ENCODE measurements around the gene NLRC5.
"Not testable (repeated sequence)": the region's sequence is repeated elsewhere in the genome, so short reads cannot be mapped to it uniquely, and the experiment has no call there.

The NLRC5 gene

GRCh38 chr16:57004387-57005250 is 15.3 kb downstream of the NLRC5 start:
- Histone ChIP-seq H3K4me1 (ENCODE audit: control insufficient read depth, insufficient read depth, low read length) (peaks cover 15% of the 10 kb centered on the region), H3K27me3 (replicated peaks; ENCODE audit: control insufficient read depth, insufficient read depth, low read length) (no peaks in the 10 kb centered on the region), H3K4me3 (ENCODE audit: low read length) (no peak overlapping the region), H3K36me3 (ENCODE audit: control insufficient read depth, insufficient read depth, low read length, severe bottlenecking) (no peaks in the 10 kb centered on the region), H3K9me3 (ENCODE audit: control insufficient read depth, low read length) (no peaks in the 10 kb centered on the region), H3K9ac (ENCODE audit: low read length) (no peak overlapping the region)
- no peak for DNase-seq (ENCODE audit: low read depth)

DNA sequence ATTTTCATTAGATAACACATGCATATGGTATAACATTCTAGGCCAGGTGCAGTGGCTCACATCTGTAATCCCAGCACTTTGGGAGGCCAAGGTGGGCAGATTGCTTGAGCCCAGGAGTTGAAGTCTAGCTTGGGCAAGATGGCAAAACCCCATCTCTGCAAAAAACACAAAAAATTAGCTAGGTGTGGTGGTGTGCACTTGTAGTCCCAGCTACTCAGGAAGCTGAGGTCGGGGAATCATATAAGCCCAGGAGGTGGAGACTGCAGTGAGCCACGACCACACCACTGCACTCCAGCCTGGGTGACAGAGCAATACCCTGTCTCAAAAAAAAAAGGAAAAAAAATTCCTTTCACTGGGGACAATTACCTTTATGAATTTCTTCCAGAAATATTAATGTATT is 16.2 kb downstream of the NLRC5 start:
- DNase-seq (ENCODE audit: low read depth); H3K9me3 ChIP-seq (ENCODE audit: control insufficient read depth, low read length); H3K27me3 ChIP-seq (replicated peaks; ENCODE audit: control insufficient read depth, insufficient read depth, low read length); H3K4me1 ChIP-seq (ENCODE audit: control insufficient read depth, insufficient read depth, low read length); H3K36me3 ChIP-seq (ENCODE audit: control insufficient read depth, insufficient read depth, low read length, severe bottlenecking); H3K4me3 ChIP-seq (ENCODE audit: low read length); H3K9ac ChIP-seq (ENCODE audit: low read length): not testable (repeated sequence)

DNA sequence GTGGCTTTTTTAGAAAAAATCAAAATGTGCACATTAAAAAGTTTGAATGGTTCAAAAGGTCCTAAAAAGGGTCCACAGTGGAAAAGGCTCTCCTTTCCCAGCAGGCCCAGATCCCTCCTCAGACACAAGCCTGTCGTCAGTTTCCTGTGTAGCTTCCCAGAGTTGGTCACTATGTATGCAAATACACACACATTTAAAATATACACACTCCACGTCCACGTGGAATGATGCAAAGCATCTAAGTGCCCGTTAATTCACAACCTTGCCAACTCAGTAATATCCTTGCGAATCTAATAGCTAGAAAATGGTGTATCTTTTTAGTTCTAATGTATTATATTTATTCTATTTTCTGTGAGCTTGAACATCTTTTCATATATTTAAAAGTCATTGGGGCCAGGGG is 17.7 kb downstream of the NLRC5 start:
- Histone ChIP-seq H3K9ac (ENCODE audit: low read length) (no peak overlapping the region), H3K27me3 (replicated peaks; ENCODE audit: control insufficient read depth, insufficient read depth, low read length) (no peaks in the 10 kb centered on the region), H3K36me3 (ENCODE audit: control insufficient read depth, insufficient read depth, low read length, severe bottlenecking) (no peaks in the 10 kb centered on the region), H3K4me1 (ENCODE audit: control insufficient read depth, insufficient read depth, low read length) (no peaks in the 10 kb centered on the region), H3K9me3 (ENCODE audit: control insufficient read depth, low read length) (no peaks in the 10 kb centered on the region), H3K4me3 (ENCODE audit: low read length) (no peak overlapping the region)
- no peak for DNase-seq (ENCODE audit: low read depth)

DNA sequence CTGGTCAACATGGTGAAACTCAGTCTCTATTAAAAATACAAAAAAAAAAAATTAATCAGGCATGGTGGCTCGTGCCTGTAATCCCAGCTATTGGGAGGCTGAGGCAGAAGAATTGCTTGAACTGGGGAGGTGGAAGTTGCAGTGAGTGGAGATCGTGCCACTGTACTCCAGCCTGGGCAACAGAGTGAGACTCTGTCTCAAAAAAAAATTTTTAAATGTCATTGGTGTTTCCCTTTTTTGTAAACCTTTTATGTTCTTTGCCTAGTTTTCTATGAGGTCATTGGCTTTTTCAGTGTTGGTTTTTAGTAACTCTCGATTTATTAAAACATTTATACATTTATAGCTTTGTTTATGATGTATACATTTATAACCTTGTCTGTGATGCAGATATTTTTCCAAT is 18.2 kb downstream of the NLRC5 start:
- Histone ChIP-seq H3K4me1 (ENCODE audit: control insufficient read depth, insufficient read depth, low read length) (no peaks in the 10 kb centered on the region), H3K27me3 (replicated peaks; ENCODE audit: control insufficient read depth, insufficient read depth, low read length) (no peaks in the 10 kb centered on the region), H3K4me3 (ENCODE audit: low read length) (no peak overlapping the region), H3K36me3 (ENCODE audit: control insufficient read depth, insufficient read depth, low read length, severe bottlenecking) (no peaks in the 10 kb centered on the region), H3K9ac (ENCODE audit: low read length) (no peak overlapping the region), H3K9me3 (ENCODE audit: control insufficient read depth, low read length) (no peaks in the 10 kb centered on the region)
- DNase-seq (ENCODE audit: low read depth) = no peak

DNA sequence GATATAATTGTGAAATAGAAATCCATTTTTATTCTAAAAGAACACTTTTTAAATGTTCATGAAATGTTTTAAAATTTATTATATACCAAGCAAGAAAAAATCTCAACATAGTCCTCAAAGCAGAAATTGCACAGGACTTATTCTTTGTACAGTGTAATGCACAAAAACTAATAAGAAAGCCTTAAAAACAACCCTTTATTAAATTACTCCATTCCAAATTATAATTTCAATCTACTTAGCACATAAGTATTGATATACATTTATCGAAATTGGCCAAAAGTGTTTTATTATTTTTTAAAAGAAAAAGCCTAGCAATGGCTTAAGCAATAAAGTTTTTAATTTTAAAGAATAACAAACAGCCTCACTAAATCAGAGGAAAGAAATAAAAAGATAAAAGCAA is 19.1 kb downstream of the NLRC5 start:
- H3K9ac ChIP-seq (ENCODE audit: low read length) = no peak overlapping the region
- no peaks in the 10 kb centered on the region for H3K9me3 ChIP-seq (ENCODE audit: control insufficient read depth, low read length)
- H3K4me3 ChIP-seq (ENCODE audit: low read length) = no peak overlapping the region
- no peaks in the 10 kb centered on the region for H3K27me3 ChIP-seq (replicated peaks; ENCODE audit: control insufficient read depth, insufficient read depth, low read length)
- no peaks in the 10 kb centered on the region for H3K36me3 ChIP-seq (ENCODE audit: control insufficient read depth, insufficient read depth, low read length, severe bottlenecking)
- no peak for DNase-seq (ENCODE audit: low read depth)
- H3K4me1 ChIP-seq (ENCODE audit: control insufficient read depth, insufficient read depth, low read length) = peaks cover 6% of the 10 kb centered on the region

DNA sequence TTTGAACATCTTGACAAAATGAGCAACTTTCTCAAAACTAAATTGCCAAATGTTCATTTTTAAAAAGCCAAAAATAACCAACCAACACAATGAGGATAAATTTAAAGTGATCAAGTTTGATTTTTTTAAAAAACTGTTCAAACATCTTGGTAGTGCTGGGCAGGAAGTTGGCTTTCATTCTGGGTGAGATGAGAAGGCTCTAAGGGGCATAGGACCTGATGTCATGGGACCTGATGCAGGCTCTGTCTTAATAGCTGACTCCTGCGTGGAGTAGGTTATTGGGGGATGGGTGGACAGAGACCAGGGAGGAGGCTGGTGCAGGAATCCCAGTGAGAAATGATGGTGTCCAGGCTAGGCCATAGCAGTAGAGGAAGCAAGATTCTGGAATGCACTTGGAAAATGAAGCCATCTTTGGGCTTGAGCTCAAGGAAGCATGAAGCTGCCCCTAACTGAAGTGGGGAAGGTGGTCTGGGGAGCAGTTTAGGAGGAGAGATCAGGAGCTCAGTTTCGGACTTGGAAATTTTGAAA is 20.4 kb downstream of the NLRC5 start:
- no peaks in the 10 kb centered on the region for H3K36me3 ChIP-seq (ENCODE audit: control insufficient read depth, insufficient read depth, low read length, severe bottlenecking)

DNA sequence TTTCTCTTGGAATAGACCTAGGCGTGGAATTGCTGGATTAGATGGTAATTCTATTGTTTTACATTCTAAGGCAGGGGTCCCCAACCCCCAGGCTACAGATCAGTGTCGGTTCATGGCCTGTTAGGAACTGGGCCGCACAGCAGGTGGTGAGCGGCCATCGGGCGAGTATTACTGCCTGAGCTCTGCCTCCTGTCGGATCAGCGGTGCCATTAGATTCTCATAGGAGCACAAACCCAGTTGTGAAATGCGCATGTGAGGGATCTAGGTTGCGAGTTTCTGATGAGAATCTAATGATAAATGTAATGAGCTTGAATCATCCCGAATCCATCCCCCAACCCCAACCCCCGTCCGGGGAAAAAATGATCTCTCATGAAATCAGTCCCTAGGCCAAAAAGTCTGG is 23.0 kb downstream of the NLRC5 start:
- Histone ChIP-seq H3K4me3 (ENCODE audit: low read length) (no peak overlapping the region), H3K4me1 (ENCODE audit: control insufficient read depth, insufficient read depth, low read length) (peaks cover 19% of the 10 kb centered on the region), H3K36me3 (ENCODE audit: control insufficient read depth, insufficient read depth, low read length, severe bottlenecking) (peaks cover 6% of the 10 kb centered on the region), H3K9ac (ENCODE audit: low read length) (no peak overlapping the region), H3K27me3 (replicated peaks; ENCODE audit: control insufficient read depth, insufficient read depth, low read length) (no peaks in the 10 kb centered on the region), H3K9me3 (ENCODE audit: control insufficient read depth, low read length) (no peaks in the 10 kb centered on the region)
- DNase-seq (ENCODE audit: low read depth) = no peak

More for the DNA sequence above, 20.4 kb downstream of the NLRC5 start:
- Histone ChIP-seq H3K4me1 (ENCODE audit: control insufficient read depth, insufficient read depth, low read length) (peaks cover 19% of the 10 kb centered on the region), H3K4me3 (ENCODE audit: low read length) (no peak overlapping the region), H3K27me3 (replicated peaks; ENCODE audit: control insufficient read depth, insufficient read depth, low read length) (no peaks in the 10 kb centered on the region), H3K9me3 (ENCODE audit: control insufficient read depth, low read length) (no peaks in the 10 kb centered on the region), H3K9ac (ENCODE audit: low read length) (no peak overlapping the region)
- no peak for DNase-seq (ENCODE audit: low read depth)

GRCh38 chr16:57013229-57013628 is 23.9 kb downstream of the NLRC5 start:
- peak; percentile 31 for DNase-seq (ENCODE audit: low read depth)
- peaks cover 19% of the 10 kb centered on the region for H3K4me1 ChIP-seq (ENCODE audit: control insufficient read depth, insufficient read depth, low read length)
- peaks cover 15% of the 10 kb centered on the region for H3K36me3 ChIP-seq (ENCODE audit: control insufficient read depth, insufficient read depth, low read length, severe bottlenecking)
- H3K9me3 ChIP-seq (ENCODE audit: control insufficient read depth, low read length) = no peaks in the 10 kb centered on the region
- no peak overlapping the region for H3K9ac ChIP-seq (ENCODE audit: low read length)
- H3K27me3 ChIP-seq (replicated peaks; ENCODE audit: control insufficient read depth, insufficient read depth, low read length) = no peaks in the 10 kb centered on the region
- H3K4me3 ChIP-seq (ENCODE audit: low read length) = no peak overlapping the region

GRCh38 chr16:57013902-57014301 is 24.5 kb downstream of the NLRC5 start:
- no peak for DNase-seq (ENCODE audit: low read depth)

GRCh38 chr16:57016301-57016700 is 26.9 kb downstream of the NLRC5 start:
- Histone ChIP-seq H3K4me3 (ENCODE audit: low read length) (no peak overlapping the region), H3K36me3 (ENCODE audit: control insufficient read depth, insufficient read depth, low read length, severe bottlenecking) (peaks cover 36% of the 10 kb centered on the region), H3K9me3 (ENCODE audit: control insufficient read depth, low read length) (no peaks in the 10 kb centered on the region), H3K9ac (ENCODE audit: low read length) (no peak overlapping the region), H3K27me3 (replicated peaks; ENCODE audit: control insufficient read depth, insufficient read depth, low read length) (no peaks in the 10 kb centered on the region), H3K4me1 (ENCODE audit: control insufficient read depth, insufficient read depth, low read length) (peaks cover 19% of the 10 kb centered on the region)
- no peak for DNase-seq (ENCODE audit: low read depth)

More at GRCh38 chr16:57013902-57014301, 24.5 kb downstream of the NLRC5 start:
- Histone ChIP-seq H3K27me3 (replicated peaks; ENCODE audit: control insufficient read depth, insufficient read depth, low read length) (no peaks in the 10 kb centered on the region), H3K9me3 (ENCODE audit: control insufficient read depth, low read length) (no peaks in the 10 kb centered on the region), H3K36me3 (ENCODE audit: control insufficient read depth, insufficient read depth, low read length, severe bottlenecking) (peaks cover 20% of the 10 kb centered on the region), H3K4me1 (ENCODE audit: control insufficient read depth, insufficient read depth, low read length) (peaks cover 19% of the 10 kb centered on the region), H3K9ac (ENCODE audit: low read length) (peak overlapping the region; percentile 46), H3K4me3 (ENCODE audit: low read length) (no peak overlapping the region)

DNA sequence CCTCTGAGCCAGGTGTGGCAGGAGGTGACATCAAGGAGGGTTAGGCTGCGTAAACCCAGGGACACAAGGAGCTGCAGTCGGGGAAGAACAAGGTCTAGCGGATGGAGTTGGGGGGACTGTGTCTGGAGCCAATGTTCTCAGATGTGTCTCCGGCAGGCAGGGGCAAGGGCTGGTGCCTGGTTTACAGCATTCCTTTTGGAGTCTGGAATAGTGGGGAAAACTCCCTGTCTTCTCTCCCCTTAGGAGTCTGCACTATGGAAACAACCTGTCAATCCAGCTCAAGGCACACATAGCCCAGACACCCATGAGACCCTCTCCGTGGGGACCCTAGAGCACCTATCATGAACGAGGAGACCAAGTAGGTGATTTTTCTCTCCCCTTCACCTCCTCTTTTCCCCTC is 27.5 kb downstream of the NLRC5 start:
- DNase-seq (ENCODE audit: low read depth) = no peak
- H3K9me3 ChIP-seq (ENCODE audit: control insufficient read depth, low read length) = no peaks in the 10 kb centered on the region
- H3K4me1 ChIP-seq (ENCODE audit: control insufficient read depth, insufficient read depth, low read length) = peaks cover 19% of the 10 kb centered on the region
- peaks cover 41% of the 10 kb centered on the region for H3K36me3 ChIP-seq (ENCODE audit: control insufficient read depth, insufficient read depth, low read length, severe bottlenecking)
- no peak overlapping the region for H3K4me3 ChIP-seq (ENCODE audit: low read length)
- H3K27me3 ChIP-seq (replicated peaks; ENCODE audit: control insufficient read depth, insufficient read depth, low read length) = no peaks in the 10 kb centered on the region
- no peak overlapping the region for H3K9ac ChIP-seq (ENCODE audit: low read length)
